Measurements from ENCODE around the gene TFG.

TFG gene

GRCh38 chr3:100782348-100782747 lies 73.1 kb downstream of the TFG start:
- peak overlapping the region; percentile 46 for H3K27ac ChIP-seq

GRCh38 chr3:100782906-100783305 lies 73.6 kb downstream of the TFG start:
- Histone ChIP-seq H3K9me3 (ENCODE audit: control insufficient read depth, low read length) (no peaks in the 10 kb centered on the region), H3K79me2 (no peaks in the 10 kb centered on the region), H3K4me1 (peaks cover 14% of the 10 kb centered on the region), H3K36me3 (ENCODE audit: control insufficient read depth, insufficient read depth, low read length) (no peaks in the 10 kb centered on the region), H3K4me3 (ENCODE audit: low read depth, low read length) (no peak overlapping the region), H3K27ac (peak overlapping the region; percentile 46), H3K4me2 (ENCODE audit: low read length) (no peak overlapping the region), H3K9ac (no peak overlapping the region), H2AFZ (peak overlapping the region; percentile 48), H3K27me3 (ENCODE audit: control insufficient read depth, insufficient read depth, low read length) (no peaks in the 10 kb centered on the region)
- TF ChIP-seq CTCF (IDR thresholded peaks at IDR 0.05): no peak

More at GRCh38 chr3:100782348-100782747, 73.1 kb downstream of the TFG start:
- peaks cover 14% of the 10 kb centered on the region for H3K4me1 ChIP-seq
- no peak overlapping the region for H3K4me2 ChIP-seq (ENCODE audit: low read length)
- no peaks in the 10 kb centered on the region for H3K27me3 ChIP-seq (ENCODE audit: control insufficient read depth, insufficient read depth, low read length)
- H3K9me3 ChIP-seq (ENCODE audit: control insufficient read depth, low read length): no peaks in the 10 kb centered on the region
- no peak overlapping the region for H3K9ac ChIP-seq
- peak overlapping the region; percentile 48 for H2AFZ ChIP-seq
- H3K79me2 ChIP-seq: no peaks in the 10 kb centered on the region
- H3K36me3 ChIP-seq (ENCODE audit: control insufficient read depth, insufficient read depth, low read length): no peaks in the 10 kb centered on the region
- TF ChIP-seq CTCF (IDR thresholded peaks at IDR 0.05): no peak
- H3K4me3 ChIP-seq (ENCODE audit: low read depth, low read length): no peak overlapping the region

- H3K4me3 ChIP-seq (ENCODE audit: low read depth, low read length): no peak overlapping the region
- TF ChIP-seq CTCF (IDR thresholded peaks at IDR 0.05): no peak
- no peaks in the 10 kb centered on the region for H3K27me3 ChIP-seq (ENCODE audit: control insufficient read depth, insufficient read depth, low read length)
- H3K36me3 ChIP-seq (ENCODE audit: control insufficient read depth, insufficient read depth, low read length): no peaks in the 10 kb centered on the region
- H3K9me3 ChIP-seq (ENCODE audit: control insufficient read depth, low read length): no peaks in the 10 kb centered on the region
- H2AFZ ChIP-seq: peak overlapping the region; percentile 48
- no peak overlapping the region for H3K27ac ChIP-seq
- H3K4me2 ChIP-seq (ENCODE audit: low read length): no peak overlapping the region
- H3K79me2 ChIP-seq: no peaks in the 10 kb centered on the region
- peaks cover 14% of the 10 kb centered on the region for H3K4me1 ChIP-seq
- no peak overlapping the region for H3K9ac ChIP-seq
Measured at GRCh38 chr3:100783619-100784018, 74.3 kb downstream of the TFG start.

GRCh38 chr3:100789579-100789978 lies 80.3 kb downstream of the TFG start:
- no peak overlapping the region for H3K9ac ChIP-seq
- no peak overlapping the region for H2AFZ ChIP-seq
- H3K4me1 ChIP-seq: no peaks in the 10 kb centered on the region
- no peak overlapping the region for H3K4me2 ChIP-seq (ENCODE audit: low read length)
- no peaks in the 10 kb centered on the region for H3K79me2 ChIP-seq
- no peaks in the 10 kb centered on the region for H3K27me3 ChIP-seq (ENCODE audit: control insufficient read depth, insufficient read depth, low read length)
- H3K36me3 ChIP-seq (ENCODE audit: control insufficient read depth, insufficient read depth, low read length): no peaks in the 10 kb centered on the region
- H3K4me3 ChIP-seq (ENCODE audit: low read depth, low read length): no peak overlapping the region
- TF ChIP-seq CTCF (IDR thresholded peaks at IDR 0.05): no peak
- H3K9me3 ChIP-seq (ENCODE audit: control insufficient read depth, low read length): no peaks in the 10 kb centered on the region
- no peak overlapping the region for H3K27ac ChIP-seq

GRCh38 chr3:100796556-100796955 lies 87.3 kb downstream of the TFG start:
- H3K36me3 ChIP-seq (ENCODE audit: control insufficient read depth, insufficient read depth, low read length): no peaks in the 10 kb centered on the region

More at GRCh38 chr3:100796556-100796955, 87.3 kb downstream of the TFG start:
- H3K27me3 ChIP-seq (ENCODE audit: control insufficient read depth, insufficient read depth, low read length): no peaks in the 10 kb centered on the region
- peaks cover 3% of the 10 kb centered on the region for H3K4me1 ChIP-seq
- H3K4me3 ChIP-seq (ENCODE audit: low read depth, low read length): no peak overlapping the region
- H2AFZ ChIP-seq: peak overlapping the region; percentile 59
- H3K79me2 ChIP-seq: no peaks in the 10 kb centered on the region
- no peak overlapping the region for H3K4me2 ChIP-seq (ENCODE audit: low read length)
- no peak overlapping the region for H3K9ac ChIP-seq
- TF ChIP-seq CTCF (IDR thresholded peaks at IDR 0.05): peak; percentile 48
- no peaks in the 10 kb centered on the region for H3K9me3 ChIP-seq (ENCODE audit: control insufficient read depth, low read length)
- no peak overlapping the region for H3K27ac ChIP-seq

Data from parathyroid adenoma (tissue), 2 donors.